ENCODE results near the gene STOX2. TPM values are rescaled to one million over a fixed set of nuclear protein-coding genes. Genes with fewer than 3 reads are reported as not detected.

Gene STOX2
- polyA plus RNA-seq, 12 donors: 4.8 to 12.6 (median 5.7) TPM; not detected in 1

GRCh38 chr4:183885205-183885720 lies 19.8 kb upstream of the STOX2 start:
- no peak for DNase-seq

- no peak for DNase-seq
Measured at GRCh38 chr4:183887351-183887750, 17.8 kb upstream of the STOX2 start.

- no peak for DNase-seq
Measured at GRCh38 chr4:183888564-183888963, 16.5 kb upstream of the STOX2 start.

GRCh38 chr4:183889190-183889589 lies 15.9 kb upstream of the STOX2 start:
- DNase-seq: no peak

DNA sequence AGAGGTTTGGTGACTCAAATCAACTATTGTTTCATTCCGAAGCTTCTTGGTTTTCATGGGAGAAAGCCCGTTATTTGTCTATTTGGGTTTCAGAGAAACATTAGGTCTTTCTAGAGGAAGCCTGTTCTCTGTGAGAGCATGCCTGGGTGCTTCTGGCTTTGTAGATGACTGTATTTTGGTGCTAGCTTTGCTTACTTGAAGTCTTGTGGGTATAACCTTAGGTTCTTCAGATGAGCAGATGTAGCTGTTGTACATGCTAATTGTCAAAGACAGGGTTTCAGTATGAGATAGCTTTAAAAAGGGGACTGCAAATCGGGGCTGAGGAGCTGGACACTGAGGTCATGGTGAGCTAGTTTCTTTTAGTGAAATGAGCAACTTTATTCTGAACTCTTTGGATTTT lies 7.9 kb upstream of the STOX2 start:
- DNase-seq: no peak

DNA sequence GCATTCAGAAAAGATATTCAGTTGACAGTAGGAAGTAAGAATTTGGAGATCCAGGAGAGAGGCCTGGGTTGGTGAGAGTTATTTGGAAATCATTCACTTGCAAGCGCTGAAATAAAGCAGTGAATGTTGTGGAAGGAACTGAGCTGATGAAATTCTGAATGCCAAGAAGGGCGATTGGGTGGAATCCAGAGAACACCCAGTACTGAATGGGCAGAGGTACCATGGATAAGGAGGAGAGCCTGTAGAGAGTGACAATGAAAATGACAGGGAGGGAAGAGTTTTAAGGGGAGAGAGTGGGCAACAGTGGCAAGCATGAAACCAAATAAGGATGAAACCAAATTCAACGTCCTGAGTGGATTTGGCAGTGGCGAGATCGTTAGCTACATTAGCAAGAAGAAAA lies 6.7 kb upstream of the STOX2 start:
- DNase-seq: no peak

DNA sequence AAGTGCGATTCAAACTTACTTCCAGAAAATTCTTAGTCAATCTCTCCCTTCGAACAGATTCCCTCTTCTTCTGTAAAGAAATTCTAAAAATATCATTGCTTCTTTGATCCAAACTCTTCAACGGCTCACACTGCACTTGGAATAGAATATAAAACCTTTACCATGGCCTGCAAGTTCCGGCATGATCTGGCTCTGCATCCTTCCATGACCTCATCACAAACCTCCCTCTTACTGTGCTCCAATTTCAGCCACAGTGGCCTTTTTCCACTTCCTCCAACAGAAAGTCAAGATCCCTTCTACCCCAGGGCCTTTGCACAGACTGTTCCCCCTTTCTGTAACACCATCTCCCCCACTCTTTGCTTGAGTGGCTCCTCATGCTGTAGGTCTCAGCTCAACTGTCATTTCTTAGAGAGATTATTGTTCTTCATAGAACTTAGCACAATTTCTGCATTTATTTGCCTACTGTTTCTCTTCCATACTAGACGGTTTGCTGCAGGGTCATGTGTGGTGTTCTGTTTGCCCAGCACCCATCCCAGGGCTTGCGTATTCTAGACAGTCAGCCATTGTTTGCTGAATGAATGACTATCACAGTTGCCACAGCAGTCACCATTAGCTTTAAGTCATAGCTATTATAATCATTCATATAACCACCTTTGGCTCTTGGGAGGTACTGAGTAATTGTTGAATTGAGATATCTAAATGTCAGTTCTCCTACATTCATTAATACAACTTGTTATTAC lies 1.9 kb upstream of the STOX2 start:
- no peak for DNase-seq

DNA sequence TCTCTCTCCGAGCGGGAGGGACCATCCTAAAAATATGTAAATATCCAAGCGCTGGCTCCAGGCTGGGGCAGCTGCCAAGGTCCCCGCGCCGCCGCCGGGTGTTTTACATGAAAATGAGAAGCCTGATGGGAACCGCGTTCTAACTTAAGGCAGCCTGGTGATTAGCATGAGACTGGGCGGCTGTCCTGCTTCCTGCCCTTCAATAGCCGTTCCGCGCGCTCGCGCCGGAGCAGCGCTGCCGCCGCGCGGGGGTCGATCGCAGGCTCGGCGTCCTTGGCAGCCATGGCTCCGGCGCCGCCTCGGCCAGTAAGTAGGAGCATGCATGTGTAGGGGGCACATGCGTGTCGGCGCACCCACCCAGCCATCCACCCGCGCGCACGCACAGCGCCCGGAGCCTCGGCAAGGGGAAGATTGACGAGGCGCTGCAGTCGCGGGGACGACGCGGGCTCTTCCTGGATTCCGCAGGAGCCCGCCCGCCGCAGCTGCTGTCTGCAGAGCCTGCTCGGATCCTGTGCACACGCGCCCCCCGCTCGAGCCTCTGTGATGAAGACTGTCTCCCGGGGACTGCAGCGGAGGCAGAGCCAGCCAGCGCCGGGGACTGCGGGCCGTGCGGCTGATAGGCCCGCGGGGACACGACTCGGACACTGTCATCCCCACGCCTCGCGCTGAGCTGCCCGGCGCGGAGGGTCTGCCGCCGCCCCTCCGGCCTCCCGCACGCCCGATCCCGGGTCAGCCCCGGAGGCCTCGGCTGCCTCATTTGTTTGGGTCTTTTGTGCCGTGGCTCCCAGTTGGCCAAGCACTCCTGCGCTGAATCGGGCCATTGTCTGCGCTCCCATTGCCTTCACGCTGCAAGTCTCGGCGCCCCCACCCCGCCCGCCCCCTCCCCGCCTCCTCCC lies 734 bp downstream of the STOX2 start:
- peak; percentile 46 for DNase-seq

DNA sequence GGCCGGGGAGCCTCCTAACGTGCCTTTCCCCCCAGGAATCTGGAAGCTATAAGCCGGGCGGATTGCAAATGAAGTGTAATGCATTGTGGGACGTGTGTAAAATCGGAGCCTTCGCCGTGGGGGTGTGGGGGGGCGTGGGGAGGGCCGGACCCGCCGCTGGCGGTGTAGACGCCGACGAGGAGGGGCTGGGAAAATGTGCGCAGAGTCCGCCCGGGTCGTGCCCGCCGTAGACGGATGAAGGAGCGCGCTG lies 1.3 kb downstream of the STOX2 start:
- peak; percentile 20 for DNase-seq

- DNase-seq: peak; percentile 45
Measured at GRCh38 chr4:183906739-183907651, 1.9 kb downstream of the STOX2 start.

GRCh38 chr4:183907871-183908683 lies 3.0 kb downstream of the STOX2 start:
- DNase-seq: no peak

DNA sequence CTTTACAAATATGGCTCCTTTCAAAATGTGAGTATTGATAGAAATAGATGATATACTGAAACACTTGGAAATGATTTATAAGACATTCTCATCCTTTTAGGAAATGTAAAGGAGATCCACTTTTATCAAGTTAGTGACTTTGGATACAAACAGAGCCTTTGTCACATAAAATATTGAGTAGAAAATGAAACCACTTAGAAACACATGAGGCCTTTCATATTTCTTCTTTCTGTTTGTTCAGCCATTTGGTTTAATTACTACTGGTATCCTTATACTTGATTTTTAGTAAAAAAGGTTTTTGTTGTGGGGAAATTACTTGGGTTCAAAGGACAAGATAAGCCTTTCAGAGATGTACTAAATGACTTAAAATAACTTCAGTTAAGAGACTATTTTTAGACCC lies 4.1 kb downstream of the STOX2 start:
- DNase-seq: no peak

DNA sequence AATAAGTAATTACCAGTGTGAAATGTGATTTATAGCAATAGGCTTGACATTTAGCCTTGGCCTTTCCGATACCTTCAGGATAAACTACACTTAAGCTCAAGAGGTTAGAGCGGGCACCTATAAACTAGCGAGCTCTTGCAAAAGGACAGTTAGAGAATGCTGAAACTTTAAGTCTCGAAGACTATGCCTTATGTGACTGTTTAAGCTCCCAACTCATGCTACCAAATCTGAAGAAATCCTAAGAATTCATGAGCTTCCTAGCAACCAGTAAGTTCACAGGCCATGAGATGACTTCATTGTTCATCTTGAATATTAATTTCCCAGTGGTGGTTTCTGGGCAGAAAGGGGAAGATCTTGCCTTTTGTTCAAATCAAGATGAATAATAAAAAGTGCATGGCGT lies 4.7 kb downstream of the STOX2 start:
- DNase-seq: no peak

DNA sequence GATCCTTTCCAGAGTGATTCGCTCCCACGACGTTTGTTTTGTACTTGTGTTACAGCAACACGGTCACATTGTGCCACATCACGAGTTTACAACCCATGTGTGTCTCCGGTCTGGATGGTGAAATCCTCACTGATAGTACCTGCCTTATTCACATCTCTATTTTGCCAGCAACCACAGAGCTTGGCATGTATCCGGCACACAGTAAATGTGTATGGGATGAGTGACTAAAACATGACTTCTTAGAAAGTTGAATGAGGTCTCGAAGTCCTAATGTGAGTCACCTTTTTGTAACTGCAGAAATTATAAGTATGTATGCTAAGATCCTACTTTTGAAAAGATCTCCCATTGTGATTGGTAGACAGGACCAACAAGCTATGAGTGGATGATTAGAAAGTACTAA lies 7.5 kb downstream of the STOX2 start:
- no peak for DNase-seq

DNA sequence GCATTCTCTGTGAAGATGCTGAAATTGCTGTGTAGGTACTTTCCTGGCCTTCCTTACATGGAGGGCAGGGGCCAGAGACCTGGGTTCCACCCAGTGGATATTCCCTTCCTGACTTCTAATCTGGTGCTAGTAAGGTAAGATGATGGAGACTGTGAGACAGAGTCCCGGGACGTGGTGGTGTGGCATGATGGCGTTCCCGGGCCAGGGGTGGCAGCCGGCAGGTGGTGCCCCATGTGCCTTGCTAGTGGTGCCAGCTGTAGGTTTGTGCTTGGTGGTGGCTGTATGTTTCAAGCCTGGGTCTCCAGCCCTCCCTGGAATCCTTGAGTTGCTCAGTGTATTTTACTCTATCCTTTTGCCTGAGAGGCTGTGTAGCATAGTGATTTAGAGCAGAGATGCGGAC lies 10.9 kb downstream of the STOX2 start:
- no peak for DNase-seq

- DNase-seq: peak; percentile 31
Measured at GRCh38 chr4:183918696-183919095, 13.6 kb downstream of the STOX2 start.

DNA sequence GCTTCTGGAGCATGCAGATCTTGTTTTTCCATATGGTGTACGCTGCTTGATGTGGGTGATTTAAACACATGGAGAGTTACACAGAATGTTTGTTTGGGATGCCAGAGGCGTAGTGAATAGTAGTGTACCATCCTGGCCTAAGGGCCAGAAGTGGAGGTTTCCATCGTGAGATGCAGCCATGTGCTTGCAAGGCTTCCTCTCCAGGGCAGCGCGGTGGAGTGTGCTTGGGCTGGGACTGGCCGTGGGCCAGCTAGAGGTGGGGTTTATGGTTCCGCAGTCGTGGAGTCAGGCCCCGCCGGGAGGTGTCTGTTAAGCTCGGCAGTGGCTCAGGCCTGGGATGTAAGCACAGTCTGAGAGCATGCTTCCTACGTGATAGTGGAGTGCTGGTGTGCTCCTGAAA lies 14.0 kb downstream of the STOX2 start:
- DNase-seq: peak; percentile 63

DNA sequence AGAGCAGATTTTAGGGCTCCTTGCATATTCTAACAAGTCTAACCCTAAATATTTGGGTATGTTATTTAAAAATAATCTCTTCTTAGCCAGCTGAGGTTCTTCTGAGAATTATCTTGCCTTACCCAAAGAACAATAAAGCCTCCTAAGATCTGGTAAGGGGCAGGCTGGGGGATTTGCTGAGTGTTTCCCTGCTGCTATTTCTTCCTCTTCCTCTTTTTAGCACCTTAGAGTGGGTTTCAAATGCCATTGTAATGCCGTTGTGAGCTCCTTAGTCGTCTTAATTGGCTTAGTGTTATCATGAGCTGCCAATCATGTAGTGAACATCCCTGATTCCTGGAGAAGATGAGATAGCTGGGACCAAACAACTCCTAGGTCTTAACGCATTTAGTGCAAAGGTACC lies 15.4 kb downstream of the STOX2 start:
- no peak for DNase-seq

DNA sequence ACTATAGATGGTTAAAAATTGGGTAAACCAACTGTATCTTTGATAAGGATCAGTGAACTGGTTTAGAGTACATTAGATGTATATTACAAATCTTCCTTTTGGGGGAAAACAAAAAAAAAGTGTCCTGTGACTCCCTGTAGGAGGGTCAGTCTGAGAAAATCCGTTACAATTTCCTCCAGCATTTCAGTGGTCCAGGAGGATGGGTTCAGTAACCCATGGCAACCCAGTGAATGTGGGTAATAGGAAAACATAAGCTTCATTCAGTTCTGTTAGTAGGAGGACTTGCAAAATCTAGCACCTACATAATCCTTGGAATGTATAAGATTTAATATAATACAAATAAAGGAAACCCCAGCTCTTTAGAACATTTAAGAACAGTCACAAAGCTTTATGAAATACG lies 16.2 kb downstream of the STOX2 start:
- DNase-seq: no peak

DNA sequence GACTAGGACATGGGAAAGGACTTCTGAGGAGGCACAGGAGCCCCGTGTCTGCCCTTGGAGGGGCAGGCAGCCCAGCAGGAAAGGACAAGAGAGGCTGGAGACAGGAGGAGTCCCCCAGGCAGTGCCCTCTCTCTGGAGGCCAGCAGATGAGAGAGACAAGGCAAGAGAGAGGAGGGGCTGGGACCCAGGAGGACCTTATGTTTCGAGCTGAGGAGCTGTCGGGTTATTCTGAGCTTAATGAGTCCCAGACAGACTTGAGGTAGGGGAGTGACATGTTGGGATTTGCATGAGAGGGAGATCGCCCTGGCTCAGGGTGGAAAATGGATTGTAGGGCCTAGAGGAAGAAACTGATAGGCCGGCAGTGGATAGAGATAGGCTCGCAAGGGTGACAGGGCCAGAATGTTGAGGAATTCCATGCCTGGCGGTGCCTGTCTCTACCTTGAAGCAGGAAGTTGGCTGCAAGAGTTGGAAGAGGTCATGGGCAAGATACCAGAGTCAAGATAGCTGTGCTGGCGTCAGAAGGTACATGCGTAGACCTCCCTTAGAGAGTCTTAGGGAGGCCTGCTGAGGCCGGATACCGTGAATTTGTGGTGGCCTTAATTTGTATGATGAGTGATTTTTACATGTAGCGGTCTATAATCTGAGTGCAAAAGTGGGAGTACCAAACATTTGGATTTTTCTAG lies 19.4 kb downstream of the STOX2 start:
- DNase-seq: no peak

DNA sequence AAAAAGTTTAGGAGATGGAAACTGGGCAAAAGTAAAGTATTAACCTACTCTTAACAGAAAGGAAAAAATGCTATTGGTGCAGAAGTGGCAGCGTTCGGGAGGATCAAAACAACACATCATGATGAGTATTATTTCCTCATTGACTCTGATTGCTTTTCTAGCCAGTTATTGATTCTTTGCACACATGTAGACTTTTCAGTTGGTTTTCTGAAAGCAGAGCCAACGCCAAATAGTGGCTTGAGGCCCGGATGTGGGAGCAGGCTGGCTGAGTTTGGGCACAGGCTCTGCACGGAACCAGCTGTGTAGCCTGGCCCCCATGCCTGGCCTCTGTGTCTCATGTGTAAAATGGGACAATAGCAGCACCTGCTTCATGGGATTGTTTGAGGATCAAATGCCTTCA lies 21.8 kb downstream of the STOX2 start:
- DNase-seq: no peak
